HG03442 (cell line): Measurements from ENCODE around the gene RHOBTB1.
"Not testable (repeated sequence)": the region's sequence is repeated elsewhere in the genome, so short reads cannot be mapped to it uniquely, and the experiment has no call there.

Experiments
- ATAC-seq: cut with Tn5 transposase; IDR thresholded peaks from one replicate; pipeline ENCODE4 v1.9.1; 2021; ENCODE audit warnings: mild to moderate bottlenecking, moderate library complexity; ENCODE audit not compliant: unreplicated experiment

Gene RHOBTB1

DNA sequence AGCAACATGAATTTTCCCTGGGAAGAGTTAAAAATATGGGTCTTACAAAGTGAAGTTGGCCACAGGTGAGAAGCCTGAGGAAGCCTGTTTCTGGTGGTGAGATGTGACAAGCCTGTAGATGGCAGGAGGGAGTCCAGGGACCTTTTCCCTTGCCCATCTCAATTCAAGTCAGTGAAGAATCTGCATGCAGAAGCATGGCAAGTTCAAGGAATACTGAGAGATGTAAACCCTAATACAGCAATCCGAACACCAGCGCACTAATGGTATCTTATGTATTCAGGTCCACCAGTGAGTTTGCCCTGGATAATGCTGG, 73.6 kb downstream of the RHOBTB1 start:
- no peak for ATAC-seq

DNA sequence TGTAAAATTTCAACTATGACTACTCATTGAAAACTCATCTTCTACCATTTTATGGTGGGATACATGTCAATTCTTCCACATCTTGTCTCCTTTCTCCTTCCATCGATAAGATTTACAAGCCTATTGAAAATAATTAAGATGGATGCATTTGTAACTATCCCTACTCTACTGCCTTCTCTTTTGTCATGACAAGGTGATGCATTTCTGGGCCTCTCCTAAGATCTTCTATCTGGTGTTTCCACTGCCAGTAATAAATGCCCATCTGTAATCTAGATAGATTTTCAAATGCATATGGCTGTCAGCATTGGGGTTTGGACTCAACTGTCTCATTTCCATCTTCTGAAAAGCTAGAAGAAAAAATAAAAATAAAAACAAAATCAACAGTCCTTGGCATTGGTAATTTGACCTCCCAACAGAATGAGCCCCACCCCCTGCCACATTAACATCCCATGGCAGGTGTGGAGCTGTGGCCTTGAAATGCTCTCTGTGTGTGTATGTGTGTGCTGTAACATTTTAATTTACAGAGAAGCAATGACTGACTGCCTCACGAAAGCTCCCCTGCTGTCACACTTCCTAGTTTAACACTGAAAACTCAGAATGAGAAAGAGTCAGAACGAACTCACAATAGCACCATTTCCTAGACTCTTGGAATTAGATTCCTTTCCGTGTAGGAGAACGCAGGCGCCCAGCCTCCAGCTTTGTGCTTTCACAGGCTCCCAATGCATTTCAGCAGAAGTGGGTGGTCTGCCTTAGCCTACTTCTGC, 74.2 kb downstream of the RHOBTB1 start:
- ATAC-seq, result no peak

DNA sequence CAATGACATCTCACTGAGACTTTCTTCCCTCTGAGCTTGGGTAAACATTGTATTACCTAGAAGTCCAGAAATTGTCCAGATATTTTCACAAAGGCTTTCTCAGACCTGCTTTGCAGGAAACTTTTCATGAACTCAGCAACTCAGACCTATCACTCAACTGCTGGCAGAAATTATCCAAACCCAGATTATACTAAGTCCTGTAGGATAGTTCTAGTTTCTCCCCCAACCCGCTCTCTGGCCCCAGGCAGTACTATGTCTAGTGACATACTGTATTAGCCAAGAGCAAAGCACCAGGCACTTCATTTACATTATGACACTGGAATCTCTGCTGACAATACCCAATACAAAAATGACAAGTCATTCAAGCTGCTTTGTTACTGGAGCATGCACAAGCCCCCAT, 75.0 kb downstream of the RHOBTB1 start:
- ATAC-seq, result no peak

DNA sequence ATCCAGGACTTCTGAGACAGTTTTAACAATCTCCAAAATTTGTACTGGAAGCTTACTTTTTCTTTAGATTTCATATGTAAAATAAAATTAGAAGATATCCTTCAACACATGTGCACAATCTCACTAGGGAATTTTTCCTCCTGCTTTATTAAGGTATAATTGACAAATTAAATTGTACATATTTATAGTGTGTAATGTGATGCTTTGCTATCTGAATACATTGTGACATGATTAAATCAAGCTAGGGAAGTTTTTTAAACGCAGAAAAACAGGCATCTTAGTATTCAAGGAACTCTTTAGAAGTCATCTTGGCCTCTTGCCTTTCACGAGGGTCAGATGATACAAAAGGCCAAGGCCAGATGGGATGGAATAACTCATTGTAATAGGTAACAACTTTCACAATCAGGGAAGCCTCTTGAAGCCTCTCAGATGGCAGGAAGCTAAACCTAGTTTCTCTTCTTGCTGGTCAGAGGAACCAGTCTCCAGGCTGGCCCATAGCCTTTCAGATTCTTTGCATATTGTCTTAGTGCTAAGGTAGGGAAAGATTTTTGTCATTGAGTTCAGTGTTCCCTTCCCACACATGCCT, 78.7 kb downstream of the RHOBTB1 start:
- no peak for ATAC-seq

DNA sequence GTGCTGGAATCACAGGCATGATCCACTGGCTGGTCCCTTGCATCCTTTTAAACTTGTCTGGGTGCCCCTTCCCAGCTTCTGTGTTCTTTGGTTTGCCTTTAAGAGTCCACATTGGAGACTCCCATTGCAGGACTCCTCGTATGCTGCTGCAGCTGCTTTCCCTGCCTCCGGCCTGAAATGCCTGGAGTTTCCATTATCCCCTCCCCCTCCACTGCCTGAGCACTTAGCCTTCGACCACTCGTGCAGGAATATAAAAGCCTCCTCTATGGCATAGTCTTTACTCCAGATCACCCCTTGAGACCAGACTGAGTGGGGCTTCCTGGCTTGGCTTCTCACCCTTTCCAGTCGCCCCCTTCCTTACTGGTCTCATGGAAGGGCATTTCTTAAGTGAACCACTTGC, 80.2 kb downstream of the RHOBTB1 start:
- no peak for ATAC-seq

DNA sequence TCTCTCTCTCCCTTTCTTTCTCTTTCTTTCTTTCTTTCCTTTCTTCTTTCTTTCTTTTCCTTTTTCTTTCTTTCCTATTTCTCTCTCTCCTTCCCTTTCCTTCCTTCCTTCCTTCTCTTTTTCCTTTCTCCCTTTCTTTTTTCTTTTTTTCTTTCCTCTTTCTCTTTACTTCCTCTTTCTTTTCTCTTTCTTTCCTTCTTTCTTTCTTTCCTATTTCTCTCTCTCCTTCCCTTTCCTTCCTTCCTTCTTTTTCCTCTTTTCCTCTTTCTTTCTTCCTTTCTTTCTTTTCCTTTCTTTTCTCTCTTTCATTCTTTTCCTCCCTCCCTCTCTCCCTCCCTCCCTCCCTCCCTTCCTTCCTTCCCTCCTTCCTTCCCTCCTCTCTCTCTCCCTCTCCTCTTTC, 81.5 kb downstream of the RHOBTB1 start:
- no peak for ATAC-seq

DNA sequence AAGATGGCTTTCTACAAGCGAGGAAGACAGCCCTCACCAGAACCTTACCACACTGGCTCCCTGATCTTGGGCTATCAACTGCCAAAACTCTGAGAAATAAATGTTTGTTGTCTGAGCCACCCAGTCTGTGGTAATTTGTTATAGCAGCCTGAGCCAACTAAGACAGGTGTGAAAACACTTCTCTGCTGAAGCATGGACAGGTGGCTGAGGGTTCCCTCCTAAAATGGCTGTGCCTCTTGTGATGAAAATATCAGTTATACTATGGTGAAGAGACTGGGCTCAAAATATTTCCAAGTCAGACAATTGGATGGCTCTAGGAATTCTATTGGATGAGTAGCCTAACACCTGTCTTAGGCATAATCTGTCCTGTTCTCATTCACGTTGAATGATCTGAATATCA, 87.6 kb downstream of the RHOBTB1 start:
- ATAC-seq, result no peak

DNA sequence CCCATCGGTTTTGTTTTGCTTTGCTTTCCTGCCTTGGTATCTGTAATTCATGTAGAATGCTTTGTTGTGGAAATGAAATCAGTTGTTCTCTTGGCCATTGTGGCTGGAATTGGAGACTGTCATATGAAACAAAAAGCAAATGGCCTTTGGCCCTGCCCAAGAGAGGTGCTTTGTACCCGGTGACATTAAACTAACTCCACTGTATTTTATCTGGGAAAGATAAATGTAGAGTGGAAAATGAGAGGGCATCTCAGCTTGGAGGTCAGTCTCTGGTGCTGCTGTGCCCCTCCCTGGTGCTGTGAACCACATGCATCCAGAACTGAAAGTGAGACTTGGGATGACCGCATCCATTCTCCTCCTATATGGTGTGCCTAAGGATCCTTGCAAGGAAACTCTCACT, 90.3 kb downstream of the RHOBTB1 start:
- ATAC-seq, result no peak

DNA sequence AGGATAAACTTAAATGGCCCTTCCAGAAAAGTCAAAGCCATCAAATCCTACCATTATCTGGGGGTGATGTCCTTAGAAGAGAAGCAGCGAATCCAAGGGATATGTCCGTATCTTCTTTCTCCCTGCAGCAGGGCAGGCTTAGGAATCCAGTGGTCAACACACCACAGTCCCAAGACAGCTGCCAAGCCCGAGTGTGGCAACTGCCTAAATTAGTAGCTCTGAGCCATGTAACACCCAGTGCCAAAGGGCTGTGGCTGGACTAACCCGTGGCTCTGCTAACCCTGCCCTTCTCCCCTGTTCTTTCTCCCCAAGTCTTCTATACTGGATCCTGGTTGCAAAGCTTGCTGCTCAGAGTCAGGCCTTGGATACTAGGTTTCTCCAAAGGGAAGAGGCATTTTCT, 90.9 kb downstream of the RHOBTB1 start:
- no peak for ATAC-seq

DNA sequence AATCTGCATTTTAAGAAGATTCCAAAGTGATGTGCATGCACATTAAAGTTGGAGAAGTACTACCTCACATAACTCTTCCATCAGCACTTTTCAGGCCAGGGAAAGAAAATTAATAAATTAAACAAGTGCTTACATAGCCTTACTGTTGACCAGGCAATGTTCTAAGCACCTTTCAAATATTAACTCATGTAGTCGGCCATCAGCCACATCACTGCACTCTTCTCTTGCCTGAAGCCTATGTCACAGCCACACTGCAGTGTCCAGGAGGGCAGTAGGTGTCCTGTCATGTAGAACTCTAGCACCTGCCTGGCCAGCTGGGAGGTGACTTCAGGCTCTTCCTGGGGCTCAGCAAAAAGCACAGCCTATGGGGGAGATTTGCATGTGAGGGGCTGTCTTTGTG, 94.2 kb downstream of the RHOBTB1 start:
- no peak for ATAC-seq

DNA sequence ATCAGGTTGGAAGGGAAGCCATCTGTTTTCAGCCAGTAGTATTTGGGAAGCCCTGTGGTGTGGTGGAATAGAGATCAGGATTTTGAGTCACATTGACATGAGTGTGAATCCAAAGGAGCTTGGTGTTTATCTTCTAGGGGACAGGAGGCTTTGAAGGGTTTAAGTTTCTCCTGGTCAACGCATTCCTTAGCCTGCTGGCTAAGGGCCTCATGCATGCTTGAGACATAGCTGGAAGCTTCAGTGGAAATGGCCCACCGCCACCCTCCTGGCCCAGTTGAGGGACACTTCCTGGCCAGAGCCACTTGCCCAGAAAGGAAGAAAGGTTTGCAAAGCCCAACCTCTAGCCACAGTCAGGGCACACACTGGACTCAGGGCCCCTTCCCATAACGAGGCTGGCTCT, 94.8 kb downstream of the RHOBTB1 start:
- ATAC-seq, result no peak

DNA sequence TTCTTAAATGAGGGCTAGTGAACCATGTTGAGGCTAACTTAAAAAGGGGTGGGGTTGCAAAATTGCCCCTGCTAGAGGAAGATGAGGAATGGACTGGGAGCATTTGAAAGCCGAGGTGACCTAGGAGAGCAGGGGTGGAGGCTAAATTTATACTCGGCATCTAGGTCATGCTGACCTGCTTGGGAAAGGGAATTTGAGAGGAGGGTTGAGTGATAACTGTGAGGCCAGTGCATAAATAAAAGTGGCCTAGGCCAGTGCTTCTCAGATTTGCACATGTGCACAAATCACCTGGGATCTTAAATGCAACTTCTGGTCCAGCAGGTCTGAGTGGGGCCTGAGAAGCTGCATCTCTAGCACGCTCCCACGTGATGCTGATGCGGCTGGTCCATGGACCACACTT, 95.3 kb downstream of the RHOBTB1 start:
- no peak for ATAC-seq

DNA sequence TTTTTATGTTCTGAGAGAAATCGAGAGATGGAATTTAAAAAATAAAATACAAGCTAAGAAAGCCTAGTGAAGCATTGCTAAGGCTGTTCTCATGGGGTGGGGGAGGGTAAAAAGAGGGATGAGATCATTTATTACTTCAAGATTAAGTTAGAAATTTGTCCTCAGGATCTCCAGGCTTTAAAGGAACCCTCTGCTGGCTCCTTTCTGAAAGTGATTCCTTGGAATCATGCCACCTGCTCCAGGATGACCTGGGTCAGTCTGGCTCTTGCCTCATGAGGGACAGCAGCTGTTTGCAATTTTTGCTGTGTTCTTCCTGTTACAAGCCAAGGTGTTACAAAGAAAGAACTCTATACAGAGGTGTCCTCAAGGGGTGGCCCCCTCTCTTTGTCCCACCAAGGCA, 95.9 kb downstream of the RHOBTB1 start:
- no peak for ATAC-seq

DNA sequence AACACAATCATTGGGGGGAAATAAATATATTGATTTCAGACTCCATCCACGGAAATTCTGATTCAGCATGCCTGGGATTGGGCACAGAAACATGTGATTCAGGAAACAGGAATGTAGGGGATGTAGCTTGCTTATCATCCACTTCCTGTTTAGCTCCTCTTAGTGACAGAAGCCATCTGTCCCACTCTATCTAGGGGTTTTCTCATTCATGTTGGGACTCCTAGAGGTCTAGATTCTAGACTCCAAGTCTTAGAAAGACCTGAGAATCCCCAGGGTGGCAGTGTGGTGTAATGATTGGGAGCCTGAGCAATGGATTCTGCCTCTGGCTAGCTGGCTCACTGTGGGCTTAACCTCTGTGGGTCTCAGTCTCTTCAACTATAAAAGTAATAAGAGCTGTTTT, 97.8 kb downstream of the RHOBTB1 start:
- no peak for ATAC-seq

DNA sequence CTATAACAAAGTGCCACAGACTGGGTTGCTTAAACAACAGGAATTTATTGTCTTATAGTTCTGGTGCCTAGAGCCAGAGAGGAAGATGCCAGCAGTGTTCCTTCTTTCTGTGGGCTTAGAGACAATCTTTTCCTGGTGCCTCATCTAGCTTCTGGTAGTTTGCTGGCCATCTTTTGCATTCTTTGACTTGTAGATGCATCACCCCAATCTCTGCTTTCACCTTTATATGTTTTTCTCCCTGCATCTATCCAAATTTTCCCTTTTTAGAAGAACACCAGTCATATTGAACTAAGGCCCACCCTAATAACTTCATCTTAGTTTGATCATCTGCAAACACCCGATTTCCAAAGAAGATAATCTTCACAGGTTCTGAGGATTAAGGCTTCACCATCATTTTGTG, 98.9 kb downstream of the RHOBTB1 start:
- no peak for ATAC-seq

DNA sequence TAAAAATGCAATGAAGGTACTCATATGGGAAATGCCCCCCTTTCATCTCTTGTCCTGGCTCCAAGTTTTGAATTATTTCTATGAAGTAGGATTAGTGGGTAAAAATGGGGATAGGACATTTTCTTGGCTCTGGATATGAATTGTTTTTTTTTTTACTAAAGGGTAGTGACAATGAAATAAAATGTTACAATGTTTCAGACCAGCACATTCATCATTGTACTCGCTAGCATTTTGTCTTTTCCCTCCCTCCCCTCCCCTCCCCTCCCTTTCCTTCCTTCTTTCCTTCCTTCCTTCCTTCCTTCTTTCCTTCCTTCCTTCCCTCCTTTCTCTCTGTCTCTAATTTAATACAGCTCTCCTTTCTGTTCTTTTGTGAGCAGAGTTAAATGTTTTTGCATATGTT, 101.3 kb downstream of the RHOBTB1 start:
- no peak for ATAC-seq

DNA sequence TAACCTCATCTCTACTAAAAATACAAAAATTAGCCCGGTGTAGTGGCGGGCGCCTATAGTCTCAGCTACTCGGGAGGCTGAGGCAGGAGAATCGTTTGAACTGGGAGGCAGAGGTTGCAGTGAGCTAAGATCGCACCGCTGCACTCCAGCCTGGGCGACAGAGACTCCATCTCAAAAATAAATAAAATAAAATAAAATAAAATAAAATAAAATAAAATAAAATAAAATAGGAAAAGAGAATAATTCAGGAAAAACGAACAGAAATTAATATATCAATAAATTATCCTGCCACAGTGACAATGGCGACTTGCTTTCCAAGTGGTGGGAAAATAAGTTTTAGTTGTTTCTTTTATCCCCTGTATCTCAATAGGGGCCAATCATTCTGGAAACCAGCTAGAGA, 102.8 kb downstream of the RHOBTB1 start:
- ATAC-seq, result not testable (repeated sequence)

DNA sequence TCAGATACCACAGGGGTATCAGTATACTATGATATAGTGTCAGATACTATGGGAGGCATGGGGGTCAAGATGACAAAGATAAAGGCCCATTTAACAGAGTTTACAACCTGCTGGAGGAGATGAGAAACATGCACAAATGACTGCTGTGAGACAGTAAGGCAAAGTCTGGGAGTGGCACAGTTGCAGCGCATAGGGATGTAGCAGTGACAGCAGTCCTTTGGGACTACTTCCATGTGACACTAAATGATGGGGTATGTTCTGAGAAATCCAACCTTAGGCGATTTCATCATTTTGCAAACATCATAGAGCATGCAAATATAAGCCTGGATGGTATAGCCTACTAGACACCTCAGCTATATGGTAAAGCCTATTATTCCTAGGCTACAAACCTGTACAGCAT, 108.9 kb downstream of the RHOBTB1 start:
- no peak for ATAC-seq

DNA sequence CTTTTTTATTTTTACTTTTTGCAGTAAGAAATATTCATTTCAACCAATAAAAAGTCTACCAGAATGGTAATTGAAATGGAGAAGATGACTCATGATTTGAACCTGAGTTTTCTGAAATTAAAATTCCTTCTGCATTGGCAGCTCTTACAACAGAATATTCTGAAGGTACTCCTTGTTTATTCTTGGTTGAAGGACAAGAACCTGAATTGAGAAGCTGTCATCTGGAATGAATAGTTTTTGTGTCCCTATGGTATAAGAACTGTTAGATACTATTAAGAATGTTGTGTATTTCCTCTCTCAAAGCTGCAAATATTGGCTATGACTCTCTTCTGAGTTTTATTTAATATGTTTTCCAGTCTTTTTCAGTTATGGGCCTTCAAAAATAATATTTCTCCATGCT, 109.6 kb downstream of the RHOBTB1 start:
- ATAC-seq, result no peak

DNA sequence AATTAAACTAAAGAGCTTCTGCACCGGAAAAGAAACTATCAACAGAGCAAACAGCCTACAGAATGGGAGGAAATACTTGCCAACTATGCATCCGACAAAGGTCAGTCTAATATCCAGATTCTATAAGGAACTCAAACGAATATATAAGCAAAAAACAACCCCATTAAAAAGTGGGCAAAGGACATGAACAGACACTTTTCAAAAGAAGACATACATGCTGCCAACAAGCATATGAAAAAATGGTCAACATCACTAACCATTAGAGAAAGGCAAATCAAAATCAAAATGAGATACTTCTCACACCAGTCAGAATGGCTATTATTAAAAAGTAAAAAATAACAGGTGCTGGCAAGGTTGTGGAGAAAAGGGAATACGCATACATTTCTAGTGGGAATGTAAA, 111.8 kb downstream of the RHOBTB1 start:
- ATAC-seq, result not testable (repeated sequence)

DNA sequence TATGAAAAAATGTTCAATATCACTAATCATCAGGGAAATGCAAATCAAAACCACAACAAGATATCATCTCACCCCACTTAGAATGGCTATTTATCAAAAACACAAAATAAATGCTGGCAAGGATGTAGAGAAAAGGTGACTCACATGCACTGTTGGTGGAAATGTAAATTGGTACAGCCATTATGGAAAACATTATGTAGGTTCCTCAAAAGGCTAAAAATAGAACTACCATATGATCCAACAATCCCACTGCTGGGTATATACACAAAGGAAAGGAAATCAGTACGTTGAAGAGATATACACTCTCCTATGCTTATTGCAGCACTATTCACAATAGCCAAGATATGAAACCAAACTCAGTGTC, 115.5 kb downstream of the RHOBTB1 start:
- no peak for ATAC-seq

DNA sequence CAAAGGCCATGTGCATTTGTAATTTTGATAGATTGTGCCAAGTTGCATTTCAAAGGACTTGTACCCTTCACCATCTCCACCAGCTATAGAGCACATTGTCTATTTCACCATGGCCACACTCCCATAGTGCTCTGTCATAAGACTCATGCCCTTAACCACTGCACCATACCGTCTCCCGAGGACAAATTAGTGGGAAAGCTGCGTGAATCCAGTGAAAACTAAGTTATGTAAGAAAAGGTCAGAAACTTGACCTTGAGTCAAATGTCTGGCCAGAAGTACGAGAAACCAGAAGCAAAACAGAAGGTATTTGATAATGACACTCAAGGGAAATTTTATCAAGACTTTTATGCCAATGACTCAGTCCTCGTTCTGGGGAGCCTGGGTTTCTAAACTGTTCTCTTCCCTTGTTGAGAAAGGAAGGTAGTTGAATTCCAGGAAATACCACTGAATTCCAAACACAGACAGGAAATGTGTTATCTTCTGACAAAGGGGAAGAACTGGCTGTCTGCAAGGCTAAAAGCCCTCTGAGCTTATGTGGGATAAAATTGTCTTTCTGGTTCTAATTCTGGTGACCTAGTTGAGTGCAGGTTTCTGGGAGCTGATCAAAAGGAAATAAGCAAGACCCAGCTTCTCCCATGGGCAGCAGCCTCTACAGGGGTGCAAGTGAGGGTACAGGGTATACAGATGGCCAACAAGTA, 116.0 kb downstream of the RHOBTB1 start:
- no peak for ATAC-seq

DNA sequence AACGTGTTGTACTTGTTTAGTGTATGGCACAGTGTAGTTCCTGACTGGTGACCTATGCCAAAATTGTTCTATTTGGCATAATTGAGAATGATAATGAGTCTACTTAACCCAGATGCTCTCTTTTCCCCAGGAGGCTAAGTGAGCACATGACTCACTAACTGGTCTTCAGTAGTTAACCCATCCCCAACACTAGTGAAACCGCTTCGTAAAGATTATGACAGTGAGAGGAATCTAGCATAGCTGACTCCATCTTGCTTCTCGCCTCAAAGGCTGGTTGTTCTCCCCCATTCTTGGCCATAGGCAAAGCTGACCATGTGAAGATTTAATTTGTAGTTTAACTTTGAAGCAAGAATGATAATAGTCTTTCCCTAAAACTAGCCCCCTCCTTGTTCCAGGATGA, 118.5 kb downstream of the RHOBTB1 start:
- no peak for ATAC-seq
